GM19468 (cell line): ENCODE data around the gene SESN1.
"Not testable (repeated sequence)": the region's sequence is repeated elsewhere in the genome, so short reads cannot be mapped to it uniquely, and the experiment has no call there.

Experiments used
- ATAC-seq: cut with Tn5 transposase; IDR thresholded peaks from one replicate; pipeline ENCODE4 v1.9.1; 2021; ENCODE audit warnings: mild to moderate bottlenecking, moderate library complexity, moderate number of reproducible peaks; ENCODE audit not compliant: unreplicated experiment; ENCODE audit errors: extremely low read depth

SESN1 gene

DNA sequence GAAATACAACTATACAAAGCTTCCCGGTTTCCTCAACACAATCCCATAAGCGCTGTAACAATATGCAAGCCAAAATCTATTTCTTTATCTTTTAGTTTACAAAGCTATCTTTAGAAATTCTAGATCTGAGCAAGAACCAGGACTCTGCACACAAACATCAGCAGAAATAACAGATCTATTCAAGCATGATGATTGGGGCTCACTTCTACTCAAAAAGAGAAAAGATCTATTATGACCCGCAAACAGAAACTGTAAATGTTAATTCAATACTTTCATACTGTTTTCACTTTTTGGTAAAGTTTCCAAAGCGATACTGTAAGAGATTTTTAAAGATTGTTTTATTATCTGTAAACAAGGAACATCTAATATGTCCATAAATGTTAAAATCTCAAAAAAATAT is 86.6 kb downstream of the SESN1 start:
- no peak for ATAC-seq

- ATAC-seq, result no peak
Measured at GRCh38 chr6:109007521-109007920, 87.1 kb downstream of the SESN1 start.

GRCh38 chr6:109006818-109007217 is 87.8 kb downstream of the SESN1 start:
- ATAC-seq, result no peak

DNA sequence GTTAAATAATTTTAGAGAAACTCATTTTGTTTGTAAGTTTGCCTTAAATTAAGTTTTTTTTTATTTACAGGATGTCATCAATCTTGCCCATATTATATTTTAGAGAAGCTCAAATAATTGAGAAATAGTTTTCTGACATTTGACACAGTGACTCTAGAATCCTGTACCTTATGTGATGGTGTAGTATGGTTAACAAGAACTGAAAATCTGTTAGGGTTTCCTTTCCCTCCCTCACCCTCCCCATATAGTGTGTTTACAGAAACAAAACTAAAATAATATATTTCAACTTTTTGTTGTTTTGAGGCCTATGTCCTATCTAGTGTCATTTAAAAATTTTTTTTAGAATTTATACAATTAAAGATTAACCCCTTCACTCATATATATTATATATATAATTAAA is 91.8 kb downstream of the SESN1 start:
- no peak for ATAC-seq

DNA sequence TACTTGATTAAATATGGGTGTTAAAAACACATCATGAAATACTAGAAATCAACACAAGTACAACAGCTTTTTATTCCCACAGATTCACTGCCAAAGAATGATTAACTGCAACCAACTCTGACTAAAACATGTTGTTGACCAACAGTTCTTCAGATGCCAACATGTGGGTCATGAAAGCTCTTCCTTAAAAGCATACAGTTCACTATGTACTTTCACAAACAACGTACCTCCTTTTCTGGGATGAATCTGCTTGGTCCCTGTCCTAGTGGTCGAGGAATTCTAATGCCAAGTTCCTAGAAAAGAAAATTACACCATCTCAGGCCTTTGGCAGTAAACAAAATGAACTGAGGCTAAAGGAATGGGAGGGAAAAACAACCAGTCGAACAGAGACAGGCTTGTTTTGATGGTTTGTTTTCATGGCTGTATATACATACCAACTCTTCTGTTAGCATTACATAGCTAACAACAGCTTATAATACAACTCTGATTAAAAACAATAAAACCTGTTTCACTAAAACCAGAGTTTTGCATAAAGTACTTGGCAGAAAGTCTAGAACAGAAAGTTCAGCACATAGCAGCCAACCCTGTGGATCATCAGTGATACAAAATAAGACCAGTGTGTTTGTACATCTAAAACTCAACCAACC is 92.5 kb downstream of the SESN1 start:
- ATAC-seq, result no peak

- no peak for ATAC-seq
Measured at GRCh38 chr6:109001291-109001894, 93.3 kb downstream of the SESN1 start.

GRCh38 chr6:109000289-109000688 is 94.4 kb downstream of the SESN1 start:
- no peak for ATAC-seq

DNA sequence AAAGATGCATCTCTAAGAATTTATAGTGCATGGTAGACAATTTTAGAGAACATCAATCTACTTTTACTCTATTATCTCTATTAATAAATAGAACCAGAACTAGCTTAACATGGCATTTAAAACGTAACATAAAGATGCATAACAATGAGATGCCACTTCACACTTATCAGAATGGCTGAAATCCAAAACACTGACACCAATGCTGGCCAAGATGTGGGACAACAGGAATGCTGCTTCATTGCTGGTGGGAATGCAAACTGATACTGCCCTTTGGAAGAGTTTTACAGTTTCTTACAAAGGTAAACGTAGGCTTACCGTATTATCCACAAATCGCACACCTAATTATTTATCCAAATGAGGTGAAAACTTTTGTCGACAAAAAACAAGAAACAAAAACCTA is 95.2 kb downstream of the SESN1 start:
- no peak for ATAC-seq

DNA sequence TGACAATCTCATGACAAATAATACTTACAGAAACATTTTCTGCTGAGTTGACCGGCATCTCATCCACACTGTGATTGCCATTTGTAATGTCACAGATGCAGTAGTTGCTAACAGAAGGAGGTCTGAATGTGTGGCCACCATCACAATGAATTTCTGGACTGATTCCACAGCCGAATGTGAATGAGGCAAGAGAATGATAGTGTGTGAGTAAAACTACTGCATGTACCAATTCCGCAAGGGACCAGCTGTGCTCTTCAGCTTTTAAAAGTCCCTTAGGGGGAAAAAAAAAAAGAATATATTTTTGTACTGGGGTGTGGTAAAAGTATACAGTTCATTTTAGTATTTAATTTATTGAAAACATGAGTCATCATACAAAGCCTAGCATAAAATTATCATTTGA is 96.2 kb downstream of the SESN1 start:
- ATAC-seq, result no peak

DNA sequence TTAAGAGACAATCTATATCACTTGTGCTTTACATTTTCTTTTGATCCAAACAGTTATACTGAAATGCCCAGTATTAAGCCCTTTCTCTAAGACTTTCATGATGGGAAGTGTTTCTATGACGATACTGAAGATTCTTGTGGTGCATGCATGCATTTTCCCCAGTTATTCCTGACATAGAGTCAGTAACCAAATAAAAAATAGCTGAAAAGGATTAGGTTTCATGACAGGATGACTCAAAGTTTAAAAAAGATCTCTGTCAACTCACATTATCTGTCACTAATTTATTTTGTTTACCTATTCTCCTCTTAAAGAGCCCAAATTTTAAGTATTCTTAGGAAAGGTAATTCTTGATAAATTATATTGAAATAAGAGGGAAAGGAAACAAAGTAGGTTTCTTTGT is 98.4 kb downstream of the SESN1 start:
- no peak for ATAC-seq

GRCh38 chr6:108995296-108995695 is 99.3 kb downstream of the SESN1 start:
- no peak for ATAC-seq

DNA sequence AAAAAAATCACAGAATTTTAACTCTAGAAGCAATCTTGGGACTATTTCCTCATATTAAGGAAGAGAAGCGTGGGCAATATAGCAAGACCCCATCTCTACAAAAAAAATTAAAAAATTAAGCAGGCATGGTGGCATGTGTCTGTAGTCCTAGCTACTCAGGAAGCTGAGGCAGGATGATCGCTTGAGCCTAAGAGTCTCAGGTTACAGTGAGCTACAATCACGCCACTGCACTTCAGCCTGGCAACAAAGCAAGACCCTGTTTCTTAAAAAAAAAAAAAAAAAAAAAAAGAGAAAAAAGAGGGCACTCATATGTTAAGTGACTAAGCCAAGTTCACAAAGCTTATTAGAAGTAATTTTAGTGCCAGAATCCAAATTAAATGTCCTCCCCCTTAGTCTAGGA is 100.8 kb downstream of the SESN1 start:
- no peak for ATAC-seq

DNA sequence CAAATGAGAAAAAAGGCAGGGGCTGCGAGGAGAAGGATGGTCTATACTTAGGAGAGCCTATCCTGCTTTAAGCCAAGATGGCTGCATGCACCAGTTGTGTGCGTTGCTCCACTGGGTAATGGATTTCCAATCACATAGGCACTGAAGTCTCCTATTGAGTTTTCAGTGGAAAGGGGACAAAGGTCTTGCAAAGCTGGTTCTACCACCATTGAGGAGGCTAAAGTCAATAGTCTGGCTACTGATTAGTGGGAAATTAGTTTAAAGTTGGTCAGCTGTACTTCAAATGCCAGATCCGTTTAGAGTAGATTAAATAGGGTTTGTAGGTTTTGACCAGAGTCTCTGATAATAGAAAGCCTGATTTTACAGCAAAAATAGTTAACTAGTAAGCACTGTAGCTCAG is 104.9 kb downstream of the SESN1 start:
- no peak for ATAC-seq

DNA sequence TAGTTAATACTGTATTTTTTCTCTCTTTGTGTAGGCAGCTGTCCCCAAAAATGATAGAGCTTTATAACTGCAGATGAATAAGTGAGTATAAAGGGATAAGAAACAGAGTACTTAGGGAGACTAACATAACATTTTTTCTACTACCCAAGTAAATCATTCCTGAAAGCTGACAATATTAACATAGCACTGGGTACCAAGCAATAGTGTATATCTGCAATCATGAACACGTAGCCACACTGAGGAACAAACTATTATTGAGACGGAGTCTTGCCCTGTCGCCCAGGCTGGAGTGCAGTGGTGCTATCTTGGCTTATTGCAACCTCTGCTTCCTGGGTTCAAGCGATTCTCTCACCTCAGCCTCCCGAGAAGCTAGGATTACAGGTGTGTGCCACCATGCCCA is 105.9 kb downstream of the SESN1 start:
- ATAC-seq, result no peak

- no peak for ATAC-seq
Measured at GRCh38 chr6:108988296-108988695, 106.3 kb downstream of the SESN1 start.

- ATAC-seq, result no peak
Measured at GRCh38 chr6:108987156-108987555, 107.5 kb downstream of the SESN1 start.

DNA sequence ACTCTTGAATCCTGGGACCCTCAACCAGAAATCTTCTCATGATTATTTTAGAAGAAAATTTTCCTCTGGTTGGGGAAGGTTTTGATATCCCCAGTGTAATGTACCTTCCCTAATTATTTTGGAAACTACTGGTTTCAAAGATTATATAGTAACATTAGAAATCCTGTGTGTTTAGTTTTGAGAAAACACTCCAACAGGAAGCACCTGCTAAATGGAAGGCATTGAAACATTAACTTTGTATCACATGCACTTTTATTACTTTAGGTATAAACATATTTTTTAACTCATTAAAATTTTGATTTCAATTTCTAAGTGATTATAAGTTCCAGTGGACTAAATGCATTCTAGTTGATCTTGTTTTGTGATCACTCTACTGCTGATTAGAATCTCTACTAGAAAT is 109.3 kb downstream of the SESN1 start:
- no peak for ATAC-seq

- no peak for ATAC-seq
Measured at GRCh38 chr6:108983151-108983550, 111.5 kb downstream of the SESN1 start.

DNA sequence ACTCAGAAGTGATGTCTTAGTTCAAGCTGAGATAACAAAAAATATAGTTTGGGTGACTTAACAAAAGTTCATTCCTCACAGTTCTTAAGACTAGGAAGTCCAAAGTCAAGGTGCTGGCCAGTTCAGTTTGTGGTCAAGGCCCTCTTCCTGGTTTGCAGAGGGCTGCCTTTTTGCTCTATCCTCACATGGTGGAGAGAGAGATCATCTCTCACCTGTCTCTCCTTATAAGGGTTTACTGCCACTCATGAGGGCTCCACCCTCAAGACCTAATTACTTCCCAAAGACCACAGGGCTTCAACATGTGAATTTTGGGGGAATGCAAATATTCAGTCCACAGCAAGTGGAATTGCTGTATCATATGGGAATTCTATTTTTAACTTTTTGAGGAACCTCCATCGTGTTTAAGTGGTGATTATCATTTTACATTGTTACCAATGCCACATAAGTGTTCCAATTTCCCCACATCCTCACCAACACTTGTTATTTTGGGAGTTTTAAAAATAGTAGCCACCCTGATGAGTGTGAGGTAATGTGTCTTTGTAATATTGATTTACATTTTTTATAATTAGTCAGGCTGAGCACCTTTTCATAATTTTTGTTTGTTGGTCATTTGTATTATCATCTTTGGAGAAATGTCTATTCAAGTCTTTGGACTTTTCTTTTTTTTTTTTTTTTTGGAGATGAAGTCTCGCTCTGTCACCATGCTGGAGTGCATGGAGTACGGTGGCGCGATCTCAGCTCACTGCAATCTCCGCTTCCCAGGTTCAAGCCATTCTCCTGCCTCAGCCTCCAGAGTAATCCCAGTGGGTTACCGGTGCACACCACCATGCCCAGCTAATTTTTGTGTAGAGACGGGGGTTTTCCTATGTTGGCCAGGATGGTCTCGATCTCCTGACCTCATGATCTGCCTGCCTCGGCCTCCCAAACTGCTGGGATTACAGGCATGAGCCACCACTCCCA is 112.2 kb downstream of the SESN1 start:
- ATAC-seq, result no peak

GRCh38 chr6:108978638-108979037 is 116.0 kb downstream of the SESN1 start:
- ATAC-seq, result not testable (repeated sequence)

GRCh38 chr6:108974201-108974600 is 120.4 kb downstream of the SESN1 start:
- ATAC-seq, result no peak
